Left lung (tissue), 10 donors: ENCODE results near the gene RNH1. TPM values are rescaled to one million over a fixed set of nuclear protein-coding genes. Genes with fewer than 3 reads are reported as not detected.
A peak's percentile ranks its signal among the peaks of the same experiment; 100 is the strongest.
"Not testable (repeated sequence)": the region's sequence is repeated elsewhere in the genome, so short reads cannot be mapped to it uniquely, and the experiment has no call there.

Experiments
- ATAC-seq: fragments of 200-7000 bp; cut with Tn5 transposase; one replicate; pipeline ENCODE4 v1.9.1; 2020; ENCODE audit warnings: moderate library complexity
- DNase-seq, 4 donors: peaks; one replicate each; pipeline ENCODE4 v3.0.0-alpha.2; 2013 to 2020
- H3K27ac ChIP-seq, 2 donors: fragments of 200-600 bp; sonication (generic) in 1 of 2; one replicate each; pipeline versions ENCODE4 v1.5.0 to v1.8.0; 2020 to 2021
- H3K27me3 ChIP-seq, 2 donors: fragments of 200-600 bp; sonication (generic) in 1 of 2; one replicate each; pipeline versions ENCODE4 v1.5.0 to v1.8.0; 2020 to 2021
- H3K36me3 ChIP-seq, 2 donors: fragments of 200-600 bp; sonication (generic) in 1 of 2; one replicate each; pipeline versions ENCODE4 v1.5.0 to v1.8.0; 2020 to 2021
- H3K4me1 ChIP-seq, 2 donors: fragments of 200-600 bp; one replicate each; pipeline ENCODE4 v1.8.0; 2021
- H3K4me3 ChIP-seq, 2 donors: fragments of 200-600 bp; sonication (generic) in 1 of 2; one replicate each; pipeline versions ENCODE4 v1.5.0 to v1.8.0; 2020 to 2021; ENCODE audit warnings: mild to moderate bottlenecking in 1 of 2
- H3K9me3 ChIP-seq, 2 donors: fragments of 200-600 bp; sonication (generic) in 1 of 2; one replicate each; pipeline versions ENCODE4 v1.5.0 to v1.8.0; 2020 to 2021
- intact Hi-C, 2 donors: fragments of 100-400 bp; cut with DNase I; formaldehyde crosslinking; loops; one replicate each; pipeline versions ENCODE4 v1.11.2 to v1.14.2; 2022
- polyA plus RNA-seq, 6 donors: library from polyadenylated mRNA; unstranded; fragments of 120-200 nt; gene quantifications; one replicate each; pipeline ENCODE4 v1.2.1, GENCODE V29; 2013; ENCODE audit not compliant: insufficient read length in 6 of 6
- total RNA-seq, 2 donors: library from RNA; stranded (reverse); fragmentation: NEBNext Ultra II Directional; extraction: Animal tissue kit (Norgen Biotek cat#: 25700); gene quantifications; one replicate each; pipeline ENCODE4 v1.2.1, GENCODE V29; 2021
- TF ChIP-seq, protein P1 (sequence below), 2 donors: fragments of 200-600 bp; sonication (generic) in 1 of 2; IDR thresholded peaks; one replicate each; pipeline versions ENCODE4 v1.5.0 to v1.8.0; 2021; ENCODE audit warnings: antibody characterized with exemption in 2 of 2
- donor health status: DM: no; HTN: yes; CAD: no.
- donor health status: DM: no; HTN: no; CAD: no.

The RNH1 gene
- total and polyA plus RNA-seq, 8 donors, result 69.3 to 243 (median 91.2) TPM

DNA sequence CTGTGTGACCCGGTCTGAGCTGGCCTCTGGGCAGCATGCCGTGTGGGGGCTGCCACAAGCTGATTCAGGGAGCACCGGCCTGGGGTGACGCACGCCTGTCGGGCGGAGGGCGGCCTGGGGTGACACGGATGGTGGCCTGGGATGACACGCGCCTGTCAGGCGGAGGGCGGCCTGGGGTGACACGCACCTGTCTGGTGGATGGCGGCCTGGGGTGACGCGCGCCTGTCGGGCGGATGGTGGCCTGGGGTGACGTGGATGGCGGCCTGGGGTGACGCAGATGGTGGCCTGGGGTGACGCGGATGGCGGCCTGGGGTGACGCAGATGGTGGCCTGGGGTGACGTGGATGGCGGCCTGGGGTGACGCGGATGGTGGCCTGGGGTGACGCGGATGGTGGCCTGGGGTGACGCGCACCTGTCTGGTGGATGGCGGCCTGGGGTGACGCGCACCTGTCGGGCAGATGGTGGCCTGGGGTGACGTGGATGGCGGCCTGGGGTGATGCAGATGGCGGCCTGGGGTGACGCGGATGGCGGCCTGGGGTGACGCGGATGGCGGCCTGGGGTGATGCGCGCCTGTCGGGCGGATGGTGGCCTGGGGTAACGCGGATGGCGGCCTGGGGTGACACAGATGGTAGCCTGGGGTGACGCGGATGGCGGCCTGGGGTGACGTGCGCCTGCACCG, 35.4 kb downstream of the RNH1 start:
- ATAC-seq (no peak), DNase-seq (peak in 1 of 4 donors; percentile 68)
- TF ChIP-seq, protein P1, sequence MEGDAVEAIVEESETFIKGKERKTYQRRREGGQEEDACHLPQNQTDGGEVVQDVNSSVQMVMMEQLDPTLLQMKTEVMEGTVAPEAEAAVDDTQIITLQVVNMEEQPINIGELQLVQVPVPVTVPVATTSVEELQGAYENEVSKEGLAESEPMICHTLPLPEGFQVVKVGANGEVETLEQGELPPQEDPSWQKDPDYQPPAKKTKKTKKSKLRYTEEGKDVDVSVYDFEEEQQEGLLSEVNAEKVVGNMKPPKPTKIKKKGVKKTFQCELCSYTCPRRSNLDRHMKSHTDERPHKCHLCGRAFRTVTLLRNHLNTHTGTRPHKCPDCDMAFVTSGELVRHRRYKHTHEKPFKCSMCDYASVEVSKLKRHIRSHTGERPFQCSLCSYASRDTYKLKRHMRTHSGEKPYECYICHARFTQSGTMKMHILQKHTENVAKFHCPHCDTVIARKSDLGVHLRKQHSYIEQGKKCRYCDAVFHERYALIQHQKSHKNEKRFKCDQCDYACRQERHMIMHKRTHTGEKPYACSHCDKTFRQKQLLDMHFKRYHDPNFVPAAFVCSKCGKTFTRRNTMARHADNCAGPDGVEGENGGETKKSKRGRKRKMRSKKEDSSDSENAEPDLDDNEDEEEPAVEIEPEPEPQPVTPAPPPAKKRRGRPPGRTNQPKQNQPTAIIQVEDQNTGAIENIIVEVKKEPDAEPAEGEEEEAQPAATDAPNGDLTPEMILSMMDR (IDR thresholded peaks at IDR 0.05), result no peak
- Histone ChIP-seq H3K9me3 (no peaks in the 10 kb centered on the region), H3K4me1 (peaks cover 9 to 17% of the 10 kb centered on the region in 2 donors), H3K36me3 (no peaks in the 10 kb centered on the region), H3K27ac (peak overlapping the region in 1 of 2 donors; percentile 72), H3K4me3 (no peak overlapping the region), H3K27me3 (no peaks in the 10 kb centered on the region)
- intact Hi-C loops, result no loop called here

DNA sequence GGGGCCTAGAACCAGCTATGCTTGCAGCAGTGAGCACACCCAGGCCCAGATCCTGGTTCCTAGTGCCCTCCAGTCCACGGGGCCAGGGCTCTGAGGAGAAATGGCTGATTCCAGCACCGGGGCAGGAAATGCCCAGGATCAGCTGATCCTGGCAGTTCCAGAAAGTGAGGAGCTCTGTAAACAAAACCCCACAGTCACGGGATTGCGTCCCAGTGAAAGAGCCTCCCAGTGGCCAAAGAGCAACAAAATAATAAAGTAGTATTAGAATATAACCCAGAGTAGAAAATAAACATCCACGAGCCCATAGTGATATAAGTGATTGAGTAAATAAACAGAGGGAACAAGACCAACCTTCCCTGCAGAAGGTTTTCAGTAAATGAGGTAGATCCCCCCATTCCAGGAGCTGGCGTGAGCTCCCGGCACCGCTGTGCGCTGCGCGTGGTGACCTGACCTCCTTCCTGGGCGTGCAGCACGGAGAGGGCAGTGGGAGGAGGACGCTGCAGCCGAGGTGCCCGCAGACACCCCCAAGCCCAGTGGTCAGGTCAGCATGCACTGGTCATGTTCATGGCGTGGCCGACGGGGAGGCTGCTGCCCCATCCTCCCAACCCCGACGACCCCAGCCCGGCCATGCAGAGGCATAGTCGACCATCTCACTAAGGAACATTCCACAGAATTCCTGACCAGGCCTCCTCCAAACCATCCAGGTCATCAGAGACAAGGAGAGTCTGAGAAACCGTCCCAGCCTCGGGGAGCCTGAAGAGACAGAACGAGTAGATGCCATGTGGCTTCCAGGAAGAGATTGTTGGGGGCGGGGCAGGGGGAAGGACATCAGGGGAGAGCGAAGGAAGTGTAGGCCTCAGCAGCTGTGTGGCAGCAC, 37.1 kb downstream of the RNH1 start:
- Histone ChIP-seq H3K4me1 (peaks cover 9 to 26% of the 10 kb centered on the region in 2 donors), H3K4me3 (peak overlapping the region in 1 of 2 donors; percentile 9)
- peak; percentile 65 to 82 (median 80) for DNase-seq

DNA sequence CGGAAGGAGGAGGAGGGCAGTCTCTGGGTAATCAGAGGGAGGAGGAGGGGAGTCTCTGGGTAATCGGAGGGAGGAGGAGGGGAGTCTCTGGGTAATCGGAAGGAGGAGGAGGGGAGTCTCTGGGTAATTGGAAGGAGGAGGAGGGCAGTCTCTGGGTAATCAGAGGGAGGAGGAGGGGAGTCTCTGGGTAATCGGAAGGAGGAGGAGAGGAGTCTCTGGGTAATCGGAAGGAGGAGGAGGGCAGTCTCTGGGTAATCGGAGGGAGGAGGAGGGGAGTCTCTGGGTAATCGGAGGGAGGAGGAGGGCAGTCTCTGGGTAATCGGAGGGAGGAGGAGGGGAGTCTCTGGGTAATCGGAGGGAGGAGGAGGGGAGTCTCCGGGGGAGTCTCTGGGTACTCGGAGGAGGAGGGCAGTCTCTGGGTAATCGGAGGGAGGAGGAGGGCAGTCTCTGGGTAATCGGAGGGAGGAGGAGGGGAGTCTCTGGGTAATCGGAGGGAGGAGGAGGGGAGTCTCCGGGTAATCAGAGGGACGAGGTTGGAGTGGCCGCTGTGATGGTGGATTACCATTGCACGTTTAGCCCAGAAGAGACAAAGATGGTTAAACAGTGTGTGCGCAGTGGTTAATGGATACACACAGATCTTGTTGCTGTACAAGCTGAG, 37.9 kb downstream of the RNH1 start:
- H3K4me1 ChIP-seq, result peaks cover 9 to 26% of the 10 kb centered on the region in 2 donors
- H3K27me3 ChIP-seq, DNase-seq, H3K9me3 ChIP-seq, ATAC-seq, intact Hi-C loops, H3K36me3 ChIP-seq: not testable (repeated sequence)
- peak overlapping the region; percentile 72 to 93 for H3K27ac ChIP-seq
- H3K4me3 ChIP-seq, result peak overlapping the region in 1 of 2 donors; percentile 9

More for the DNA sequence above, 37.1 kb downstream of the RNH1 start:
- TF ChIP-seq, protein P1 (IDR thresholded peaks at IDR 0.05), result peak in 1 of 2 donors; percentile 12
- ATAC-seq, result peak; percentile 90
- Histone ChIP-seq H3K9me3 (no peaks in the 10 kb centered on the region), H3K27ac (peak overlapping the region; percentile 72 to 93), H3K27me3 (no peaks in the 10 kb centered on the region), H3K36me3 (peaks cover 0 to 2% of the 10 kb centered on the region in 2 donors)
- intact Hi-C loops, result no loop called here

DNA sequence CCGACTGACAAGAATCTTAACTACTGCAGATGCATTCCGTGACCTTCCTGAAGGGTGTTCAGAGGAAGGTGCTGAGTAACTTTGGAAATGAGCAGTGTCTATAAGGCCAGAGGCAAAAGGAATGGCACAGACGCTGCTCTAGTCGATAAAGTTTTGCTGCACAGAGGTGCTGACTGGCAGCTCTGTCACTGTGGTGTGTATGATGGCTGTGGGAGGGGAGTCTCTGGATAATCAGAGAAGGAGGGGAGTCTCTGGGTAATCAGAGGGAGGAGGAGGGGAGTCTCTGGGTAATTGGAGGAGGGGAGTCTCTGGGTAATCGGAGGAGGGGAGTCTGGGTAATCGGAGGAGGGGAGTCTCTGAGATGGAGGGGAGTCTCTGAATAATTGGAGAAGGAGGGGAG, 38.5 kb downstream of the RNH1 start:
- H3K27me3 ChIP-seq, result no peaks in the 10 kb centered on the region
- H3K4me3 ChIP-seq, result no peak overlapping the region
- TF ChIP-seq, protein P1 (IDR thresholded peaks at IDR 0.05), result no peak
- H3K4me1 ChIP-seq, result peaks cover 9 to 26% of the 10 kb centered on the region in 2 donors
- ATAC-seq (no peak), DNase-seq (no peak)
- H3K27ac ChIP-seq, result peak overlapping the region; percentile 4 to 19
- intact Hi-C loops, result no loop called here
- no peaks in the 10 kb centered on the region for H3K9me3 ChIP-seq
- peaks cover 0 to 12% of the 10 kb centered on the region in 2 donors for H3K36me3 ChIP-seq

DNA sequence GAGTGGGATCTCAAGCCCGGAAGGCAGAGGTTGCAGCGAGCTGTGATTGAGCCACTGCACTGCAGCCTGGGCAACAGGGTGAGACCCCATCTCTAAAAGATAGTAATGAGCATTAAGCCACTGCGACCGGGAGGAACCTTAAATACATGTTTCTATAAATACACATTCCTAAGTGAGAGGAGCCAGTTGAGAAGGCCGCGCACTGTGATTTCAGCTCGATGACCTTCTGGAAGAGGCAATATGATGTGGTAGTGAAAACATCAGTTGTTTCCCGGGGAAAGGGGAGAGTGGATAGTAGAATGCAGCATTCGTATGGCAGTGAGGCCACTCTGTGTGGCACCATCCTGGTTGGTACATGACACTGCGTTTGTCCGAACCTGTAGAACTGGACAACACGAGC, 39.0 kb downstream of the RNH1 start:
- H3K9me3 ChIP-seq, result no peaks in the 10 kb centered on the region
- DNase-seq (no peak), ATAC-seq (no peak)
- H3K27me3 ChIP-seq, result no peaks in the 10 kb centered on the region
- H3K4me3 ChIP-seq, result no peak overlapping the region
- H3K27ac ChIP-seq, result peak overlapping the region; percentile 4 to 19
- intact Hi-C loops, result no loop called here
- H3K4me1 ChIP-seq, result peaks cover 9 to 26% of the 10 kb centered on the region in 2 donors
- peaks cover 0 to 12% of the 10 kb centered on the region in 2 donors for H3K36me3 ChIP-seq
- TF ChIP-seq, protein P1 (IDR thresholded peaks at IDR 0.05), result no peak
